Stimulated activated CD4-positive, alpha-beta T cell treated with anti-CD3 and anti-CD28 coated beads, TNF-alpha, amount 100 ng/mL, for 48 hours (primary cell): Measurements from ENCODE around the gene HOXB6.

ENCODE experiments used
- DNase-seq, 3 donors: peaks; one replicate each; pipeline ENCODE4 v3.0.0-alpha.2; 2020; ENCODE audit warnings: low read depth in 3 of 3

The HOXB6 gene

DNA sequence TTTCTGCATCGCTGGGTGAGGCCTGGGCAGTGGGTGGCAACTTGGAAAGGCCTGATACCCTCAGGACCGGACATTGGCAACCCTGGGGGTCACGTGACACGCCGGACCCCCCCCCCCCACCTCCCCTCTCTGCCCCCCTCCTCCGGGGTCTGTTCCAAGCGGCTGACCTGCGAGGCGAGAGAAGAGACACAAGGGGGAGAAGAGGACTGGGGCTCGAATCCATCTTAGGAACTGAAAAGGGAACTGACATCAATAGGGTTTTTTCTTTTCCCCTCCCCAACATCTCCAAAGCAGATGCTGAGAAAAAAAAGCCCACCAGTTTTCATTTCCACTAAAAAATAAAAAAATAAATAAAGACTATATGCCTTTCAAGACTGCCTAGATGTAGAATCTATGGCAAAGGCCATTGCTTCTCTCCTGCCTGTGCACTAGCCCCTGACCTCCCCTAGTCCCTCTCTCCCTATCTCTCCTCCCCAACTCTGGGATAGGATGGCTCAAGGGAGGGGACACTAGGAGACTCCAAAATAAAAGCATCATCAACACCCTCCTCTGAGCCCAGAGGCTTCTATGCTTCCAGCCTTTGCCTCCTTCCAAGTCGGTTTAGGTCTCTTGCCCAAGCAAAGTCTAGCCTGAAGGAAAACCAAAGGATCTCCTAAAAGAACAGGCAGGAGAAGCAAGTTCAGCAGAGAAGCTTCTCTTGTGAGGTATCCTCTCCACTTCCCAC lies 52.2 kb downstream of the HOXB6 start:
- no peak for DNase-seq

DNA sequence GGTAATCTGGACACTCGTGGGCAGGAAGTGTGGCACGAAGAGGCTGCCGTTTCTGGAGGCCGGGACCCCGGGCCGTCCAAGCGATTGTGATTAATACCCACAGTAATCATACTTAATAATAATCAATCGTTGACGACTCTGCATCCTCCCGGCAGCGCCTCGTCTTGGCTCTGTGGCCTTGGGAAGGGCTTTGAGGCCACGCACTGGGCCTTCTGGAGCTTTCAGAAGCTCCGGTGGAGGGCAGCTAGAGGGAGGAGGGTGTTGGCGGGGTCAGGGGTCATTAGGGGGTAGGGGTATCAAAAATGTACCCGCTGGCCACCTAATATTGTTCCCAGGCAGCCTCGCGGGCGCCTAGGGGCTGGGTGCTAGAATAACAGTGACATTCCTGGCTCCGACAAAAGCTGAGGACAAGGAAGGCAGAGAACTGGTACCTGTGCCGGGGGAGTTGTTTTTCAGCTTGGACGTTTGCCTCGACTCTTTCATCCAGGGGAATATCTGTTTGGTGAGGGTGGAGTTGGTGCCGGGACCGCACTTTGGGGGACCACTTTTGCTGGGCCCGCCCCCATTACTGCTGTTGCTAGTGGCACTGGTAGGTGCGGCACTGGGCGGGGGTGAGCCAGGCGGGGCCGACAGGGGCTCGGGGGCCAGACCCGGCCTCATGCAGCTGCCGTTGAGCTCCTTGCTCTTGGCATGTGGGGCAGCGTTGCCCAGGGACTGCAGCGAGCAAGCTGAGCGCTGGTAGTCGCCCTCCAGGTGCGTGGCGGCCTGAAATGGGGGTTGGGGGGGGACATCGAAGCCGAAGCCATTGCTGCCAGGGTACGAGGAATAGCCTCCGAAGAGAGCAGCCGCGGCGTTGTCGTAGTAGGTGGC lies 53.0 kb downstream of the HOXB6 start:
- DNase-seq = no peak

DNA sequence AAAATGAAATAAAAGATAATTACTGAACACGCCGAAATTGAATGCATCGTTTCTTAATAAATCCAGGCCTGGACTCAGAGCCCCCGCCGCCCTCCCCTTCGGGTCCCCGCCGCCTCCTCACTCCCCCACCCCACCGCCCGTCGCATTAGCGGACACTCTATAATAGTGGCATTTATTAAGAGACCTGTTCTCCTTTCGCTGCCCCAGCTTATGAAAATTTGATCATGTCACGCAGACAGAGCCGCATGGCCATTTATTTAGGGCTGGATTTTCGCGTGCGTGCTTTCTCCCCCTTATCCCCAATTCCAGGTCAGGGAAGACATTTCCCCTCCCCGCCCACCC lies 53.6 kb downstream of the HOXB6 start:
- no peak for DNase-seq

- DNase-seq = no peak
Measured at GRCh38 chr17:48550502-48551213, 54.1 kb downstream of the HOXB6 start.

DNA sequence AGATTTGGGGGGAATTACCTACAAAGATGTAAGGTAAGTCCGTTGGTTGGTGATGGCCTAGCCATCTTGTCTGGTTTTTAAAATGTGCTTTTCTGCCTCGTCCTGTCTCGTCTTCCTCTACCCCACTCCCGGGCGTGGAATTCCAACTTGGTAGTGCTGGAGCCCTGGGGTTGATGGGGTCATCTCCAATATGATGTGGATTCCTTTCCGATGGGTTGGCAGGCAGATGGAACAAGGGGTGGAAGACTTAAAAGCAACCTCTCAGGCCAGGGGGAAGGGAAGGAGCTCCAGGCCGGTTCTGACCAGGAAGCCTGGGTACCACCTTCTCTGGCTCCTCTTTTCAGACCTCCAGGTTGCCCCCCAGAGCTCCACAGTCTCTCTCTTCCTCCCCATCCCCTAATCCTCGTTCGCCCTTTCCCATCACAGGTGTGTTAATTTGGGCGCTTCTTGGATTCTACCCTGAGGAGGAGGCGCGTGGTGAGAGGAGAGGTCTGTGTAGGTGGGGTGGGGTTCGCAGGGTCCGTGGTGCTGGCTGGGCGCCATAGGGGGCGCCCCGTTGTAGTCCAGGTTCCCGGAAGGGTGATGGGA lies 54.8 kb downstream of the HOXB6 start:
- DNase-seq = no peak

- no peak for DNase-seq
Measured at GRCh38 chr17:48549281-48549630, 55.5 kb downstream of the HOXB6 start.

DNA sequence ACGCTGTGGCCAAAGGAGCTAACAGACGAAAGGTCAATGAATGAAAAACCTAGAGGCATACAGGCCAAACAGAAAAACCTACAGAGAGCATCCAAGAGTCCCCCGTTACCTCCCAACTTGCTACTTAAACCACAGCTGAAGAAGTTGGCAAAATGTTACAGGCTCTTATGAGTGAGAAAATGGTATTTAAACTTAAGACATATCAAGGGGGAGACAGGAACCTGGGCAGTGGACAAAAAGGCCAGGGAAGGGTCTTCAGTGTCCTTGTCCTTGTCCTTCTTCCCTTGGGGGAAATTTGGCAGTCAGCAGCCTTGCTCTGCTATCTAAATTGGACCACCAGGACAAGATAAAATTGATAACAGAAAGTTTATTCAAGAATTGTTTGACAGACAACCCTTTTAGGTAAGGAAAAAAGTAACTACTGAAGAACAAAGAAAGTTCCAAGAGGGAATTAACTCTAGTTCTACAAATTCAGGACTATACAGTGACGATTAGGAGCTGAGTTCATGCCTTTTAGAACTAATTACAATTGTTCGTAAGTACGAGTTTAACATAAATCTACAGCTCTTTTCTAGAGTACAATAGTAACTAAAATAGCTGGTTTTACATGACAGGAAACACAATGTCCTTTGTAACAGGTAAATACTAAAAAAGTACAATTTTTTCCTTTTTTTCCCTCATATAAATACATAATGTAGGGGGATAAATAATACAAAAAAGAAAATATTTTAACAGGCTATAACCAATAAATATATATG lies 56.1 kb downstream of the HOXB6 start:
- no peak for DNase-seq

DNA sequence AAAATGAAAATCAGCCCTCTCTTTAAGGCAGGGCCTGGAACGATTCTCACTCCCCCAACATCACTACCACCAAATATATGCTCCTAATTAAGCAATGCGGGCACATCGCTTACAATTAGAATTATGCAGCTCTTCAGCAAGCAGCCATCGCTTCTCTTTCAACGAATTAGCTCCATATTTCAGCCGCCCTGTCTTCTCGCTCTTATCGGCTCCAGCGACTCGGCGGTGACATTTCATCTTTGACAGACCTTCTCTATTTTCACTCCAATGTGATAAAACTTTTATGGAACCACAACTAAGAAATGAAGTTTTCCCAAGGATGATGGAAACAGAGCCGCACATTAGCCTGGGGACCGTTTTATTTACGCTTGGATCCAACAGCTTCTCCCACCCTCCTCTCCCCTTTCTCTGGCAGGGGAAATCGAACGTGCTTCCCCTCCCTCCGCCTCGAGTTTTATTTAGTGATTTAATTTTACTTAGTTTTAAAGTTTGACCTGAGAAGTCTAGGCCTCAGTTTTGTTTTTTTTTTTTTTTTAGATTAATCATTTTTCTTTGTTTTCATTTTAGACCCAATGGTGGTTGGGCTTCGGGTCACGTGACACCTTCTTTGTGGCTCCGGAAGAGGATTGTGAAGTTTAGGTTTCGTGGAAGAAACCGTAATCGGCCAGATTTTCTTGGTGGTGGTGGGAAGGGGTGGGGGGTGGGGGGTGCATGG lies 56.8 kb downstream of the HOXB6 start:
- DNase-seq = no peak

- no peak for DNase-seq
Measured at GRCh38 chr17:48546924-48547807, 57.6 kb downstream of the HOXB6 start.

GRCh38 chr17:48546137-48546923 lies 58.5 kb downstream of the HOXB6 start:
- DNase-seq = no peak
